Measurements from ENCODE around the gene AREL1. TPM values are rescaled to one million over a fixed set of nuclear protein-coding genes. Genes with fewer than 3 reads are reported as not detected.

The AREL1 gene
- total RNA-seq, 1 experiment from 2014 or later: 45.9 TPM

DNA sequence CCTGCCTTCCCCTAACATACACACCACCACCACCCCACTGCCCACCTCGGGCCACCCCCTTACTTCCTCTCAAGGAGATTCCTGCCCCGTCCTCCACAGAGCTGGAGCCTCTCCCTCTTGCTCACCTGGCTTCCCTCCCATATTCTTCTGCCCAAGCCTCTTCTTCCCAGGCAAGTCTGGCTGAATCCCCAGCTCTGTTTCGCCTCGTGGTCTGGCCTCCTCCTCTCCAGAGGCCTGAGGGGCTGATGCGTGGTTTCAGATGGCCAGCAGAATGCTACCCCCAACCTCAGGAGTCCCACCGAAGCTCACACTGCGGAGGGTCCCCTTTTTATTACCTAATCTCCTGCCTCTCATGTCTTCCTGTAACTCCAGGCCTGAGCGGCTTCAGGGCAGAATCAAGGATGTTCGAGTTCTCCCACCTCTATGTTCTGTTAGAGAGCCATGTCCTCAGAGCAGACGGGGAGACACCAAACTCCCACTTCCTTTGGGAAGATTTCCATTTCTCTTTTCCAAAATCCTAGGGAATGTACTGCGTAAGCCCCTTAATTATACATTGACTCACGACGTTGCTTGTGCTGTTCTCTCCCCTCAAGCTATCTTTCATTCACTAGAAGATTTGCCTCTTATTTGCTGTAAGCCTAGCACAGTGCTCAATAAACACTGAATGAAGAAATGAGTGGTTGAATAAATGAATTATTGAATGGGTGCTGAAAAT lies 67.0 kb downstream of the AREL1 start:
- no TSS peak for BruUV-seq (replicated peaks)
- TF ChIP-seq ELF1 (IDR thresholded peaks at IDR 0.05; ENCODE audit: borderline replicate concordance, low read depth) (no peak), SIN3A (IDR thresholded peaks at IDR 0.05; ENCODE audit: low read depth) (no peak), ZNF274 (IDR thresholded peaks at IDR 0.05; ENCODE audit: low read depth, low read length) (no peak), JUND (IDR thresholded peaks at IDR 0.05) (no peak), POLR2A (IDR thresholded peaks at IDR 0.05; ENCODE audit: borderline replicate concordance, extremely low read depth, insufficient read depth, insufficient read length) (no peak), CEBPB (IDR thresholded peaks at IDR 0.05; ENCODE audit: low read depth) (no peak), POLR2AphosphoS5 (IDR thresholded peaks at IDR 0.05; ENCODE audit: low read depth, low read length) (no peak), YY1 (IDR thresholded peaks at IDR 0.05; ENCODE audit: extremely low read depth, insufficient replicate concordance, low read depth, low read length) (no peak), RAD21 (IDR thresholded peaks at IDR 0.05; ENCODE audit: low read depth) (no peak), FOSL1 (IDR thresholded peaks at IDR 0.05; ENCODE audit: low read depth) (no peak), SRF (IDR thresholded peaks at IDR 0.05; ENCODE audit: low read depth) (no peak)
- TF ChIP-seq, protein P1, sequence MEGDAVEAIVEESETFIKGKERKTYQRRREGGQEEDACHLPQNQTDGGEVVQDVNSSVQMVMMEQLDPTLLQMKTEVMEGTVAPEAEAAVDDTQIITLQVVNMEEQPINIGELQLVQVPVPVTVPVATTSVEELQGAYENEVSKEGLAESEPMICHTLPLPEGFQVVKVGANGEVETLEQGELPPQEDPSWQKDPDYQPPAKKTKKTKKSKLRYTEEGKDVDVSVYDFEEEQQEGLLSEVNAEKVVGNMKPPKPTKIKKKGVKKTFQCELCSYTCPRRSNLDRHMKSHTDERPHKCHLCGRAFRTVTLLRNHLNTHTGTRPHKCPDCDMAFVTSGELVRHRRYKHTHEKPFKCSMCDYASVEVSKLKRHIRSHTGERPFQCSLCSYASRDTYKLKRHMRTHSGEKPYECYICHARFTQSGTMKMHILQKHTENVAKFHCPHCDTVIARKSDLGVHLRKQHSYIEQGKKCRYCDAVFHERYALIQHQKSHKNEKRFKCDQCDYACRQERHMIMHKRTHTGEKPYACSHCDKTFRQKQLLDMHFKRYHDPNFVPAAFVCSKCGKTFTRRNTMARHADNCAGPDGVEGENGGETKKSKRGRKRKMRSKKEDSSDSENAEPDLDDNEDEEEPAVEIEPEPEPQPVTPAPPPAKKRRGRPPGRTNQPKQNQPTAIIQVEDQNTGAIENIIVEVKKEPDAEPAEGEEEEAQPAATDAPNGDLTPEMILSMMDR (IDR thresholded peaks at IDR 0.05 in 2 of 3, conservative IDR thresholded peaks at IDR 0.05 in 1 of 3; ENCODE audit: borderline replicate concordance in 1 of 3, insufficient read depth in 1 of 3, low read depth in 2 of 3, low read length in 2 of 3): no peak
- TF ChIP-seq, protein P2, sequence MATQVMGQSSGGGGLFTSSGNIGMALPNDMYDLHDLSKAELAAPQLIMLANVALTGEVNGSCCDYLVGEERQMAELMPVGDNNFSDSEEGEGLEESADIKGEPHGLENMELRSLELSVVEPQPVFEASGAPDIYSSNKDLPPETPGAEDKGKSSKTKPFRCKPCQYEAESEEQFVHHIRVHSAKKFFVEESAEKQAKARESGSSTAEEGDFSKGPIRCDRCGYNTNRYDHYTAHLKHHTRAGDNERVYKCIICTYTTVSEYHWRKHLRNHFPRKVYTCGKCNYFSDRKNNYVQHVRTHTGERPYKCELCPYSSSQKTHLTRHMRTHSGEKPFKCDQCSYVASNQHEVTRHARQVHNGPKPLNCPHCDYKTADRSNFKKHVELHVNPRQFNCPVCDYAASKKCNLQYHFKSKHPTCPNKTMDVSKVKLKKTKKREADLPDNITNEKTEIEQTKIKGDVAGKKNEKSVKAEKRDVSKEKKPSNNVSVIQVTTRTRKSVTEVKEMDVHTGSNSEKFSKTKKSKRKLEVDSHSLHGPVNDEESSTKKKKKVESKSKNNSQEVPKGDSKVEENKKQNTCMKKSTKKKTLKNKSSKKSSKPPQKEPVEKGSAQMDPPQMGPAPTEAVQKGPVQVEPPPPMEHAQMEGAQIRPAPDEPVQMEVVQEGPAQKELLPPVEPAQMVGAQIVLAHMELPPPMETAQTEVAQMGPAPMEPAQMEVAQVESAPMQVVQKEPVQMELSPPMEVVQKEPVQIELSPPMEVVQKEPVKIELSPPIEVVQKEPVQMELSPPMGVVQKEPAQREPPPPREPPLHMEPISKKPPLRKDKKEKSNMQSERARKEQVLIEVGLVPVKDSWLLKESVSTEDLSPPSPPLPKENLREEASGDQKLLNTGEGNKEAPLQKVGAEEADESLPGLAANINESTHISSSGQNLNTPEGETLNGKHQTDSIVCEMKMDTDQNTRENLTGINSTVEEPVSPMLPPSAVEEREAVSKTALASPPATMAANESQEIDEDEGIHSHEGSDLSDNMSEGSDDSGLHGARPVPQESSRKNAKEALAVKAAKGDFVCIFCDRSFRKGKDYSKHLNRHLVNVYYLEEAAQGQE (IDR thresholded peaks at IDR 0.05; ENCODE audit: low read depth): no peak
- TF ChIP-seq, protein P3, sequence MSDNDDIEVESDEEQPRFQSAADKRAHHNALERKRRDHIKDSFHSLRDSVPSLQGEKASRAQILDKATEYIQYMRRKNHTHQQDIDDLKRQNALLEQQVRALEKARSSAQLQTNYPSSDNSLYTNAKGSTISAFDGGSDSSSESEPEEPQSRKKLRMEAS (IDR thresholded peaks at IDR 0.05): no peak
- TF ChIP-seq, protein P4, sequence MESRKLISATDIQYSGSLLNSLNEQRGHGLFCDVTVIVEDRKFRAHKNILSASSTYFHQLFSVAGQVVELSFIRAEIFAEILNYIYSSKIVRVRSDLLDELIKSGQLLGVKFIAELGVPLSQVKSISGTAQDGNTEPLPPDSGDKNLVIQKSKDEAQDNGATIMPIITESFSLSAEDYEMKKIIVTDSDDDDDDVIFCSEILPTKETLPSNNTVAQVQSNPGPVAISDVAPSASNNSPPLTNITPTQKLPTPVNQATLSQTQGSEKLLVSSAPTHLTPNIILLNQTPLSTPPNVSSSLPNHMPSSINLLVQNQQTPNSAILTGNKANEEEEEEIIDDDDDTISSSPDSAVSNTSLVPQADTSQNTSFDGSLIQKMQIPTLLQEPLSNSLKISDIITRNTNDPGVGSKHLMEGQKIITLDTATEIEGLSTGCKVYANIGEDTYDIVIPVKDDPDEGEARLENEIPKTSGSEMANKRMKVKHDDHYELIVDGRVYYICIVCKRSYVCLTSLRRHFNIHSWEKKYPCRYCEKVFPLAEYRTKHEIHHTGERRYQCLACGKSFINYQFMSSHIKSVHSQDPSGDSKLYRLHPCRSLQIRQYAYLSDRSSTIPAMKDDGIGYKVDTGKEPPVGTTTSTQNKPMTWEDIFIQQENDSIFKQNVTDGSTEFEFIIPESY (IDR thresholded peaks at IDR 0.05; ENCODE audit: extremely low read depth, insufficient replicate concordance, low read length): no peak
- TF ChIP-seq, protein P5, sequence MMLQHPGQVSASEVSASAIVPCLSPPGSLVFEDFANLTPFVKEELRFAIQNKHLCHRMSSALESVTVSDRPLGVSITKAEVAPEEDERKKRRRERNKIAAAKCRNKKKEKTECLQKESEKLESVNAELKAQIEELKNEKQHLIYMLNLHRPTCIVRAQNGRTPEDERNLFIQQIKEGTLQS (IDR thresholded peaks at IDR 0.05): no peak
- RAD21 ChIA-PET (ENCODE audit: low non-redundant PET in 1 of 2, low total read pairs in 2 of 2, uncharacterized antibody in 2 of 2, unreplicated experiment in 2 of 2): no interaction called here
- Histone ChIP-seq H3K9me2 (ENCODE audit: insufficient read depth) (no peaks in the 10 kb centered on the region), H2AFZ (ENCODE audit: low read depth, low read length, poor library complexity, severe bottlenecking) (no peak overlapping the region), H3K27ac (ENCODE audit: low read depth, low read length) (no peak overlapping the region), H3K4me3 (replicated peaks in 1 of 2; ENCODE audit: low read depth in 1 of 2, low read length in 2 of 2) (no peak overlapping the region), H3K4me1 (ENCODE audit: control insufficient read depth in 1 of 2, insufficient read depth in 2 of 2, low read length in 2 of 2) (no peaks in the 10 kb centered on the region; a peak in 1 of 4 replicates), H4K20me1 (ENCODE audit: insufficient read depth) (no peaks in the 10 kb centered on the region), H3K9me3 (ENCODE audit: control insufficient read depth in 1 of 2, insufficient read depth in 1 of 2, low read depth in 1 of 2, low read length in 2 of 2) (no peaks in the 10 kb centered on the region), H3K4me2 (ENCODE audit: low read length) (no peak overlapping the region), H3K9ac (ENCODE audit: low read length) (no peak overlapping the region), H3K79me2 (ENCODE audit: insufficient read depth, low read length) (no peaks in the 10 kb centered on the region), H3K36me3 (ENCODE audit: control insufficient read depth in 1 of 2, insufficient read depth in 2 of 2, low read length in 2 of 2) (no peaks in the 10 kb centered on the region), H3K27me3 (ENCODE audit: insufficient read depth, low read length) (no peaks in the 10 kb centered on the region)
- POLR2A ChIA-PET: no interaction called here
- CTCF ChIA-PET: no interaction called here
- no peak for DNase-seq (ENCODE audit: low read depth, low spot score)
- intact Hi-C loops (cut with micrococcal nuclease): no loop called here
- no peak for ATAC-seq
